ENCODE data around the gene KMT2B. TPM values are rescaled to one million over a fixed set of nuclear protein-coding genes. Genes with fewer than 3 reads are reported as not detected.
A peak's percentile ranks its signal among the peaks of the same experiment; 100 is the strongest.

The KMT2B gene
- polyA plus RNA-seq, 6 donors from 2014 or later = 0.35 to 2.2 (median 0.76) TPM

DNA sequence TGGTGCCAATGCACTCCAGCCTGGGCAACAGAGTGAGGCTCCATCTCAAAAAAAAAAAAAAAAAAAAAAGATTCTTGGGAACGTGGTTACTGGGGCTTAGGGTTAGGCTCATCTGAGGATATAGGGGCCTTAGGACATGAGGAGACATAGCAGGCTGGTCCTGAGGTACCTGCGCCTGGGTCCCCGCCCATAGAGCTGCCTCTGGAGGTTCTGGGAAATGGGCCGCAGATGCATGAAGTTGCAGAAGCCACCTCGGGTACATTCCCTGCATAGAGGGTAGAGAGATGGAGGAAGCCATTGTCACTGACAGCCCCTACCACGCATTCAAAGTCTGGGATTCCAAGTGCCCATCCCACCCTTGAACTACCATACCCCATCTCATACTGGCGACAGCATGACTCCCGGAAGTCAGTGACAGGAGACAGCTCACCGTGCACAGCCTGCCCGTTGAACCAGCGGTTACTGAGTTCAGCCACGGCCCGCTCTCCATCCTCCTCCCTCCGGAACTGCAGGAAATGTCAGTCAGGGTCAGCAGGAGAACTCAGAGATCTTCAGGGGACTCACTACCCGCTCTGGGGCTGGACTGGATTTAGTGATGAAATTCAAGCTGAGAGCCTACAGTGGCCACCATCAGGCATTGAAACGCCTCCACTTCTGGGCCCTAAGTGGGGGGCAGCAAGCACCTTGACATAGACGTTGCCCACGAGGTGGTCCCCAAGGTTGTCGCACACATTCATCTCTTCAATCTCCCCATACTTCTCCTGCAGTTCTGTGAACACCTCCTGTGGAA is 26.0 kb downstream of the KMT2B start:
- Mint-ChIP-seq H3K27me3 (no peaks in the 10 kb centered on the region), H3K4me1 (peaks cover 32 to 73% (median 67%) of the 10 kb centered on the region in 3 donors), H3K9me3 (peaks cover 0 to 2% (median 0%) of the 10 kb centered on the region in 7 donors), H3K4me3 (peak overlapping the region; percentile 85 to 100 (median 96)), H3K36me3 (peaks cover 0 to 8% of the 10 kb centered on the region in 2 donors), H3K27ac (peak overlapping the region; percentile 78 to 100 (median 98))
- DNase-seq (no peak), ATAC-seq (ENCODE audit: low read depth in 2 of 2) (no peak)

- H3K36me3 Mint-ChIP-seq = peaks cover 0 to 8% of the 10 kb centered on the region in 2 donors
- ATAC-seq (ENCODE audit: low read depth in 2 of 2) (peak; percentile 49 to 53), DNase-seq (peak; percentile 91)
- peaks cover 38 to 71% (median 65%) of the 10 kb centered on the region in 3 donors for H3K4me1 Mint-ChIP-seq
- peak overlapping the region; percentile 85 to 100 (median 96) for H3K4me3 Mint-ChIP-seq
- peaks cover 0 to 3% (median 0%) of the 10 kb centered on the region in 7 donors for H3K9me3 Mint-ChIP-seq
- H3K27me3 Mint-ChIP-seq = no peaks in the 10 kb centered on the region
- H3K27ac Mint-ChIP-seq = peak overlapping the region; percentile 98 to 100 (median 99)
These were observed 26.9 kb downstream of the KMT2B start for GRCh38 chr19:35744430-35745327.

GRCh38 chr19:35745328-35746086 is 27.7 kb downstream of the KMT2B start, which contains the start of the genes PSENEN and U2AF1L4:
Gene PSENEN, plus strand, starts transcription at chr19:35745651. Its CDS starts 280 bp downstream, at chr19:35745931.
Gene U2AF1L4, minus strand, starts transcription at chr19:35745418. Its CDS starts 27 bp downstream, at chr19:35745391.
- H3K27ac Mint-ChIP-seq = peak within 1 kb of the TSS; percentile 98 to 100 (median 99)
- H3K9me3 Mint-ChIP-seq = peaks cover 0 to 3% (median 0%) of the 10 kb centered on the region in 7 donors
- no peaks in the 10 kb centered on the region for H3K27me3 Mint-ChIP-seq
- H3K4me3 Mint-ChIP-seq = peak within 1 kb of the TSS; percentile 85 to 100 (median 96)
- ATAC-seq (ENCODE audit: low read depth in 2 of 2) (peak; percentile 52 to 57), DNase-seq (peak; percentile 97)
- peaks cover 43 to 74% (median 64%) of the 10 kb centered on the region in 3 donors for H3K4me1 Mint-ChIP-seq
- H3K36me3 Mint-ChIP-seq = peaks cover 0 to 8% of the 10 kb centered on the region in 2 donors

GRCh38 chr19:35746087-35746462 is 28.3 kb downstream of the KMT2B start:
- Mint-ChIP-seq H3K36me3 (peaks cover 0 to 8% of the 10 kb centered on the region in 2 donors), H3K27ac (peak overlapping the region; percentile 69 to 100 (median 88)), H3K4me3 (peak overlapping the region; percentile 85 to 100 (median 96)), H3K27me3 (no peaks in the 10 kb centered on the region), H3K4me1 (peaks cover 43 to 69% (median 58%) of the 10 kb centered on the region in 3 donors), H3K9me3 (peaks cover 0 to 3% (median 0%) of the 10 kb centered on the region in 7 donors)
- no peak for ATAC-seq (ENCODE audit: low read depth in 2 of 2)
- no peak for DNase-seq

GRCh38 chr19:35746531-35746930 is 28.7 kb downstream of the KMT2B start:
- H3K36me3 Mint-ChIP-seq = peaks cover 0 to 8% of the 10 kb centered on the region in 2 donors
- no peak for DNase-seq
- no peaks in the 10 kb centered on the region for H3K27me3 Mint-ChIP-seq
- H3K4me3 Mint-ChIP-seq = peak overlapping the region; percentile 85 to 100 (median 96)
- H3K27ac Mint-ChIP-seq = peak overlapping the region in 5 of 6 donors; percentile 69 to 99 (median 88)
- ATAC-seq (ENCODE audit: low read depth in 2 of 2) = no peak
- H3K4me1 Mint-ChIP-seq = peaks cover 43 to 69% (median 57%) of the 10 kb centered on the region in 3 donors
- H3K9me3 Mint-ChIP-seq = peaks cover 0 to 3% (median 0%) of the 10 kb centered on the region in 7 donors

GRCh38 chr19:35748106-35749020 is 30.6 kb downstream of the KMT2B start, which contains the start of gene LIN37:
Gene LIN37, plus strand, starts transcription at chr19:35748576. Its CDS starts 149 bp downstream, at chr19:35748725.
- H3K27ac Mint-ChIP-seq = peak within 1 kb of the TSS; percentile 92 to 99 (median 98)
- ATAC-seq (ENCODE audit: low read depth in 2 of 2) (peak; percentile 68 to 71), DNase-seq (peak; percentile 98)
- H3K27me3 Mint-ChIP-seq = no peaks in the 10 kb centered on the region
- H3K36me3 Mint-ChIP-seq = peaks cover 0 to 5% of the 10 kb centered on the region in 2 donors
- peak within 1 kb of the TSS; percentile 90 to 100 (median 99) for H3K4me3 Mint-ChIP-seq
- peaks cover 0 to 3% (median 0%) of the 10 kb centered on the region in 7 donors for H3K9me3 Mint-ChIP-seq
- H3K4me1 Mint-ChIP-seq = peaks cover 38 to 53% (median 46%) of the 10 kb centered on the region in 3 donors

GRCh38 chr19:35750167-35750566 is 32.4 kb downstream of the KMT2B start:
- peaks cover 38 to 45% (median 41%) of the 10 kb centered on the region in 3 donors for H3K4me1 Mint-ChIP-seq
- peak overlapping the region in 4 of 6 donors; percentile 33 to 73 (median 50) for H3K27ac Mint-ChIP-seq
- no peak for DNase-seq
- peaks cover 4 to 14% (median 13%) of the 10 kb centered on the region in 3 donors for H3K27me3 Mint-ChIP-seq
- H3K4me3 Mint-ChIP-seq = peak overlapping the region in 7 of 8 donors; percentile 9 to 88 (median 42)
- peaks cover 0 to 23% of the 10 kb centered on the region in 2 donors for H3K36me3 Mint-ChIP-seq
- no peak for ATAC-seq (ENCODE audit: low read depth in 2 of 2)
- peaks cover 0 to 3% (median 0%) of the 10 kb centered on the region in 7 donors for H3K9me3 Mint-ChIP-seq

GRCh38 chr19:35751839-35752745 is 34.3 kb downstream of the KMT2B start:
- peaks cover 37 to 42% (median 39%) of the 10 kb centered on the region in 3 donors for H3K4me1 Mint-ChIP-seq
- H3K4me3 Mint-ChIP-seq = no peak overlapping the region
- H3K27me3 Mint-ChIP-seq = peaks cover 9 to 29% (median 25%) of the 10 kb centered on the region in 3 donors
- H3K9me3 Mint-ChIP-seq = peaks cover 0 to 1% (median 0%) of the 10 kb centered on the region in 7 donors
- H3K27ac Mint-ChIP-seq = no peak overlapping the region
- no peak for DNase-seq
- H3K36me3 Mint-ChIP-seq = peaks cover 0 to 25% of the 10 kb centered on the region in 2 donors
- no peak for ATAC-seq (ENCODE audit: low read depth in 2 of 2)

DNA sequence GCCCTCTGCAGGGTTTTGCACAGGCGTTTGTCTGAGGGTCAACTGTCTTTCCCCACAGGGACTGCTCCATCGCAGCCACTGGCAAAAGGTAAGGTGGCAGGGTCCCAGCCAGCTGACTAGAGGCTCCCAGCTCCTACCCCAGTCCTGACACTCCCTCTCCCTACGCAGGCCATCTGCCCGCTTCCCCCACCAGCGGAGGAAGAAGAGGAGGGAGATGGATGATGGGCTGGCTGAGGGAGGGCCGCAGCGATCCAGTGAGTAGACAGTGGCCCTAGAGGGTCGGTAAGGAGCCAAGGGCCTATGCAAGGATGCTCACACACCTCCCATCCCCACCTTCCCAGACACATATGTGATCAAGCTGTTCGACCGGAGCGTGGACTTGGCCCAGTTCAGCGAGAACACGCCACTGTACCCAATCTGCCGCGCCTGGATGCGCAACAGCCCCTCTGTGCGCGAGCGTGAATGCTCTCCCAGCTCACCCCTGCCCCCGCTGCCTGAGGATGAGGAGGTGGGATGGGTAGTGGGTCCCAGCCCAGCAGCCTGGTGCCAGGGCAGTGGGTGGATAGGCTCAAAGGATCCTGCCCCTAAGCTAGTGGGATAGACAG is 35.0 kb downstream of the KMT2B start:
- DNase-seq (no peak), ATAC-seq (ENCODE audit: low read depth in 2 of 2) (no peak)
- H3K4me1 Mint-ChIP-seq = peaks cover 41 to 44% (median 43%) of the 10 kb centered on the region in 3 donors
- no peak overlapping the region for H3K27ac Mint-ChIP-seq
- peaks cover 9 to 30% (median 25%) of the 10 kb centered on the region in 3 donors for H3K27me3 Mint-ChIP-seq
- H3K9me3 Mint-ChIP-seq = peaks cover 0 to 1% (median 0%) of the 10 kb centered on the region in 7 donors
- H3K36me3 Mint-ChIP-seq = peaks cover 0 to 25% of the 10 kb centered on the region in 2 donors
- H3K4me3 Mint-ChIP-seq = peak overlapping the region in 1 of 8 donors; percentile 49

GRCh38 chr19:35753634-35754369 is 36.0 kb downstream of the KMT2B start:
- no peak for DNase-seq
- Mint-ChIP-seq H3K36me3 (peaks cover 0 to 25% of the 10 kb centered on the region in 2 donors), H3K27ac (no peak overlapping the region), H3K4me1 (peaks cover 35 to 42% (median 39%) of the 10 kb centered on the region in 3 donors), H3K9me3 (peaks cover 0 to 1% (median 0%) of the 10 kb centered on the region in 7 donors), H3K4me3 (peak overlapping the region in 2 of 8 donors; percentile 23 to 49), H3K27me3 (peaks cover 9 to 30% (median 25%) of the 10 kb centered on the region in 3 donors)
- ATAC-seq (ENCODE audit: low read depth in 2 of 2) = no peak

Data from naive B cell (primary cell).